K562 (cell line): ENCODE results near the gene CNTD1. TPM values are rescaled to one million over a fixed set of nuclear protein-coding genes. Genes with fewer than 3 reads are reported as not detected.

Experiments
- ATAC-seq: fragments of 200-7000 bp; cut with Tn5 transposase; 3 replicates; pipeline ENCODE4 v1.9.1; 2020; ENCODE audit warnings: moderate library complexity
- BruUV-seq: library from RNA; stranded (reverse); fragments of 400-500 nt; replicated peaks from 2 replicates; lab custom pipeline; 2021; lab: Mats Ljungman, UMichigan
- CTCF ChIA-PET: fragments of 300-600 bp; formaldehyde crosslinking; extraction: SDS; loops from one replicate; lab custom pipeline; 2021; ENCODE audit warnings: low intra/inter-chr PET ratio; lab: Yijun Ruan, JAX
- POLR2A ChIA-PET: fragments of 300-600, 350-650 bp; sonication (Branson Sonifier 250); formaldehyde crosslinking; extraction: SDS; loops from one replicate; lab custom pipeline; 2021; ENCODE audit warnings: antibody characterized with exemption, inconsistent platforms; lab: Yijun Ruan, JAX
- DNase-seq, 4 experiments: peaks; one replicate each; pipeline versions ENCODE4 v3.0.0 to v3.0.0-alpha.2; 2011 to 2018; ENCODE audit warnings: low spot score in 3 of 4, mixed read lengths in 3 of 4; ENCODE audit errors: extremely low read depth in 1 of 4
- FAIRE-seq: peaks from 2 replicates; lab custom pipeline; 2011; peaks lifted over from hg19 to GRCh38; lab: Jason Lieb, UNC
- H2AFZ ChIP-seq: 2 replicates; pipeline ENCODE4 v1.6.0; 2011; ENCODE audit warnings: low read depth, low read length, control low read depth, inconsistent platforms
- H3K27ac ChIP-seq: fragments of 200-600 bp; 3 replicates; pipeline ENCODE4 v1.8.0; 2011; ENCODE audit warnings: low read depth, mild to moderate bottlenecking, control low read depth, inconsistent platforms, low read length, moderate library complexity, mixed read lengths; ENCODE audit errors: extremely low read depth
- H3K27me3 ChIP-seq, 2 experiments: fragments of 300-600 bp in 1 of 2; 2 replicates in 1 of 2; 3 replicates in 1 of 2; pipeline versions ENCODE4 v1.6.0 to v1.8.0; 2011; ENCODE audit warnings: inconsistent platforms in 2 of 2, low read length in 2 of 2, mild to moderate bottlenecking in 1 of 2, mixed read lengths in 1 of 2, moderate library complexity in 1 of 2; ENCODE audit not compliant: control insufficient read depth in 2 of 2, insufficient read depth in 2 of 2
- H3K36me3 ChIP-seq: fragments of 300-600 bp; 3 replicates; pipeline ENCODE4 v1.8.0; 2011; ENCODE audit warnings: mild to moderate bottlenecking, low read length, inconsistent platforms; ENCODE audit not compliant: control insufficient read depth, insufficient read depth
- H3K4me1 ChIP-seq, 2 experiments: fragments of 200-600 bp in 1 of 2; replicated peaks in 1 of 2; 2 replicates in 1 of 2; 3 replicates in 1 of 2; pipeline versions ENCODE4 v1.5.1 to v1.8.0; 2011; ENCODE audit warnings: inconsistent platforms in 2 of 2, low read length in 2 of 2, mild to moderate bottlenecking in 1 of 2, mixed read lengths in 1 of 2, moderate library complexity in 1 of 2; ENCODE audit not compliant: control insufficient read depth in 2 of 2, insufficient read depth in 2 of 2
- H3K4me2 ChIP-seq: 2 replicates; pipeline ENCODE4 v1.6.1; 2011; ENCODE audit warnings: low read length, control low read depth, inconsistent platforms, mixed read lengths; ENCODE audit not compliant: insufficient read depth
- H3K4me3 ChIP-seq: fragments of 200-600 bp; sonication (generic), shearing (Covaris generic); 2 replicates; pipeline ENCODE4 v1.5.1; 2016; ENCODE audit warnings: control low read depth, inconsistent platforms
- H3K79me2 ChIP-seq: fragments of 200-600 bp; 3 replicates; pipeline ENCODE4 v1.8.0; 2011; ENCODE audit warnings: low read length, inconsistent platforms; ENCODE audit not compliant: control insufficient read depth, insufficient read depth
- H3K9ac ChIP-seq, 2 experiments: 2 replicates each; pipeline versions ENCODE4 v1.6.0 to v1.6.1; 2011; ENCODE audit warnings: low read depth in 2 of 2, low read length in 2 of 2, control low read depth in 1 of 2, inconsistent platforms in 1 of 2, mild to moderate bottlenecking in 1 of 2, mixed read lengths in 1 of 2; ENCODE audit not compliant: insufficient read depth in 1 of 2
- H3K9me1 ChIP-seq: one replicate; pipeline ENCODE4 v1.6.0; 2011; ENCODE audit warnings: inconsistent platforms, mild to moderate bottlenecking, low read length, moderate library complexity; ENCODE audit not compliant: control insufficient read depth, insufficient read depth
- H3K9me3 ChIP-seq: replicated peaks from 2 replicates; pipeline ENCODE4 v1.5.1; 2011; ENCODE audit warnings: low read depth, low read length, inconsistent platforms; ENCODE audit not compliant: control insufficient read depth, insufficient read depth
- H4K20me1 ChIP-seq: replicated peaks from 2 replicates; pipeline ENCODE4 v1.6.1; 2011; ENCODE audit warnings: low read length, inconsistent platforms, mixed read lengths; ENCODE audit not compliant: control insufficient read depth, insufficient read depth
- BHLHE40 ChIP-seq: IDR thresholded peaks from 2 replicates; pipeline ENCODE4 v1.6.1; 2011; ENCODE audit warnings: low read length, improper control_type of control experiment
- CC2D1A ChIP-seq: fragments of 450-650 bp; IDR thresholded peaks from 2 replicates; pipeline ENCODE4 v1.6.1; 2017; ENCODE audit warnings: mild to moderate bottlenecking
- CHD1 ChIP-seq: fragments of 200-600 bp; sonication (generic); IDR thresholded peaks from one replicate; pipeline ENCODE4 v1.6.1; 2012; ENCODE audit warnings: mild to moderate bottlenecking, moderate library complexity, low read length, inconsistent platforms
- CSDE1 ChIP-seq, 2 experiments: fragments of 450-650 bp; IDR thresholded peaks; 2 replicates each; pipeline ENCODE4 v1.6.1; 2016; ENCODE audit warnings: mild to moderate bottlenecking in 1 of 2
- FOXA3 ChIP-seq, 2 experiments: fragments of 450-650 bp in 1 of 2; sonication (generic) in 1 of 2; formaldehyde crosslinking; IDR thresholded peaks in 1 of 2; conservative IDR thresholded peaks in 1 of 2; 2 replicates each; pipeline versions ENCODE4 v1.4.0 to v1.8.0; 2020 to 2022; ENCODE audit warnings: mild to moderate bottlenecking in 2 of 2, missing genetic modification reagents in 1 of 2
- GABPB2 ChIP-seq: fragments of 250-450 bp; sonication (Bioruptor Pico); conservative IDR thresholded peaks from 2 replicates; pipeline ENCODE4 v1.5.1; 2021; ENCODE audit warnings: mild to moderate bottlenecking
- HDAC1 ChIP-seq, 2 experiments: fragments of 450-650 bp; IDR thresholded peaks; 2 replicates each; pipeline ENCODE4 v1.6.1; 2016 to 2017; ENCODE audit warnings: inconsistent platforms in 1 of 2, mild to moderate bottlenecking in 1 of 2, moderate library complexity in 1 of 2
- KDM1A ChIP-seq, 2 experiments: fragments of 450-650 bp; IDR thresholded peaks; 2 replicates each; pipeline ENCODE4 v1.6.1; 2016; ENCODE audit warnings: mild to moderate bottlenecking in 2 of 2
- NCOR1 ChIP-seq: fragments of 450-650 bp; IDR thresholded peaks from 2 replicates; pipeline ENCODE4 v1.6.1; 2016; ENCODE audit warnings: mild to moderate bottlenecking, moderate library complexity
- NELFE ChIP-seq: IDR thresholded peaks from 2 replicates; pipeline ENCODE4 v1.6.1; 2011; ENCODE audit warnings: mild to moderate bottlenecking; ENCODE audit not compliant: insufficient read depth, insufficient read length
- NRF1 ChIP-seq, 2 experiments: fragments of 450-650 bp; IDR thresholded peaks in 1 of 2; conservative IDR thresholded peaks in 1 of 2; 2 replicates each; pipeline ENCODE4 v1.6.1; 2014; ENCODE audit warnings: mild to moderate bottlenecking in 2 of 2
- POU5F1 ChIP-seq: fragments of 150-350 bp; IDR thresholded peaks from 2 replicates; pipeline ENCODE4 v1.6.1; 2014; ENCODE audit warnings: borderline replicate concordance, low read length, low read depth, mild to moderate bottlenecking; ENCODE audit not compliant: partially characterized antibody
- SMARCC2 ChIP-seq: fragments of 450-650 bp; IDR thresholded peaks from 2 replicates; pipeline ENCODE4 v1.6.1; 2017; ENCODE audit warnings: antibody characterized with exemption, moderate library complexity, mild to moderate bottlenecking, low read depth
- ZNF146 ChIP-seq: IDR thresholded peaks from one replicate; pipeline ENCODE4 v1.6.1; 2018; ENCODE audit warnings: missing compliant biosample characterization; ENCODE audit not compliant: unreplicated experiment
- ZNF408 ChIP-seq: fragments of 250-450 bp; sonication (Bioruptor Pico); IDR thresholded peaks from 2 replicates; pipeline ENCODE4 v1.4.0; 2020; ENCODE audit warnings: low read depth, mild to moderate bottlenecking, moderate library complexity
- WGBS: fragments of 100-300 bp; shearing (Covaris generic); methylation state at CpG from one replicate; pipeline ENCODE4 v1.1.6; 2016; ENCODE audit warnings: low coverage, mixed read lengths; ENCODE audit not compliant: insufficient coverage; ENCODE audit errors: missing lambda C conversion rate; 5-methylcytosine and 5-hydroxymethylcytosine counted together
- in situ Hi-C: fragments of 300-500 bp; cut with MboI; formaldehyde crosslinking; loops from 4 replicates; pipeline ENCODE4 v1.15.0; 2018; ENCODE audit warnings: inconsistent platforms, mixed read lengths
- intact Hi-C: fragments of 100-400 bp; cut with micrococcal nuclease; formaldehyde crosslinking; loops from 2 replicates; pipeline ENCODE4 v1.14.2; 2022
- polyA plus RNA-seq, 8 experiments: library from polyadenylated mRNA; depleted of rRNA in 4 of 8; stranded (reverse) in 5 of 8; unstranded in 3 of 8; fragments of >200 nt; fragmentation: Nextera tagmentation in 2 of 8; fragmentation: Illumina TruSeq in 1 of 8; extraction: Ambion mirVana in 2 of 8; extraction: Trizol in 1 of 8; gene quantifications; 2 replicates each; pipeline versions ENCODE4 v1.2.1 to v1.2.3, GENCODE V29; 2011 to 2014; ENCODE audit warnings: inconsistent platforms in 1 of 8, missing spikeins in 1 of 8
- total RNA-seq, 7 experiments: library from RNA; depleted of rRNA in 6 of 7; stranded (reverse); fragments of >200 nt in 6 of 7; fragmentation: Illumina TruSeq in 2 of 7; extraction: Trizol in 2 of 7; gene quantifications; 2 replicates each; pipeline versions ENCODE4 v1.2.1 to v1.2.3, GENCODE V29; 2011 to 2021; ENCODE audit warnings: low replicate concordance in 1 of 7
- TF ChIP-seq, protein P1 (sequence below): fragments of 250-450 bp; sonication (Bioruptor Pico); IDR thresholded peaks from 2 replicates; pipeline ENCODE4 v1.5.0; 2020; ENCODE audit warnings: mild to moderate bottlenecking, borderline replicate concordance
- TF ChIP-seq, protein P2 (sequence below): sonication (generic); formaldehyde crosslinking; IDR thresholded peaks from 2 replicates; pipeline ENCODE4 v1.8.0; 2023; ENCODE audit warnings: mild to moderate bottlenecking, missing genetic modification reagents

CNTD1 gene
- total and polyA plus RNA-seq, 9 of the 15 experiments (the other 6 are each of a cell fraction or from before 2014, with no cell fraction given), result 0.12 to 0.86 (median 0.41) TPM; not detected in 1

DNA sequence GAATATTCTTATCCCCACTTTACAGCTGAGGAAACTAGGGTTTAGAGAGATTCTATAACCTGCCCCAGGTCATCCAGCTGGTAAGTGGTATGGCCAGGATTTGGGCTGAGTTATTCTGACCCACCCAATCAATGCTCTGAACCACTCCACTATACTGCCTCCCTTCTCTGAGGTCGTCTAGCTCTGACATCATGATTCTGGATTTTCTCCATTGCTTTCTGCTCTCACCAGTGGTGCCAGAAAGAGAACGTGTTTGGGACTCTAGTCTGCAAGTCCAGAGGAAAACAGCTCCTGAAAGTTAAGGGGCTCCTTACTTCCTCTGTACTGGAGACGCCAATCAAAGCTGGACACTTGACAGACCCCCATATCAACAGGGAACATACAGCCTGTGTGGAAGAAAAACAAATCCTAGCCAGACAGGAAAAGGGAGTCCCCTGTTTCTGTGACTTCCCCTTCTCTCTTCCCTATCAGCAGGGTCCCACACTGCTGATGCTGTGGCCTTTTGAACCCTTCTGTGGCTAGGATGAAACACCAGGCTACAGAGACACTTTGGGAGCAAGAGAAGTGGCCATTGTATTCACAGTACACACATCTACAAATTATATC, 47.8 kb upstream of the CNTD1 start:
- in situ Hi-C loops, result no loop called here
- Histone ChIP-seq H3K9me3 (no peaks in the 10 kb centered on the region), H3K9me1 (no peaks in the 10 kb centered on the region), H3K4me1 (peaks cover 7 to 15% of the 10 kb centered on the region in 2 experiments; a peak in 4 of 5 replicates), H3K79me2 (no peaks in the 10 kb centered on the region), H3K36me3 (no peaks in the 10 kb centered on the region), H3K9ac (0 out of 4 replicates have a peak overlapping the region, but pooled peaks of 1 of the 2 experiments have one; percentile 16), H3K27ac (no peak overlapping the region), H2AFZ (no peak overlapping the region), H3K27me3 (peaks cover 0 to 5% of the 10 kb centered on the region in 2 experiments; a peak in 2 of 5 replicates), H3K4me3 (no peak overlapping the region), H4K20me1 (peaks cover 3% of the 10 kb centered on the region; the same call in 1 of the 2 replicates), H3K4me2 (0 out of 2 replicates have a peak overlapping the region, but pooled peaks have one; percentile 7)
- intact Hi-C loops, result no loop called here
- ATAC-seq, result peak; percentile 89
- WGBS, result 0% methylated on average over 3 of the region's 3 CpGs
- peak; percentile 42 to 90 (median 65) for DNase-seq
- CTCF ChIA-PET, result no interaction called here
- BruUV-seq, result no TSS peak
- POLR2A ChIA-PET, result interaction anchor here (0.5 to 1.4 kb wide), 5 partner anchors 9 to 71 kb away, joined by 3 to 4 read pairs (median 3); partner anchors contain the start of genes VPS25 and WNK4
- peak; percentile 87 for FAIRE-seq
- no peak for TF ChIP-seq GABPB2 (CRISPR knock-in tag)
- TF ChIP-seq, protein P1, sequence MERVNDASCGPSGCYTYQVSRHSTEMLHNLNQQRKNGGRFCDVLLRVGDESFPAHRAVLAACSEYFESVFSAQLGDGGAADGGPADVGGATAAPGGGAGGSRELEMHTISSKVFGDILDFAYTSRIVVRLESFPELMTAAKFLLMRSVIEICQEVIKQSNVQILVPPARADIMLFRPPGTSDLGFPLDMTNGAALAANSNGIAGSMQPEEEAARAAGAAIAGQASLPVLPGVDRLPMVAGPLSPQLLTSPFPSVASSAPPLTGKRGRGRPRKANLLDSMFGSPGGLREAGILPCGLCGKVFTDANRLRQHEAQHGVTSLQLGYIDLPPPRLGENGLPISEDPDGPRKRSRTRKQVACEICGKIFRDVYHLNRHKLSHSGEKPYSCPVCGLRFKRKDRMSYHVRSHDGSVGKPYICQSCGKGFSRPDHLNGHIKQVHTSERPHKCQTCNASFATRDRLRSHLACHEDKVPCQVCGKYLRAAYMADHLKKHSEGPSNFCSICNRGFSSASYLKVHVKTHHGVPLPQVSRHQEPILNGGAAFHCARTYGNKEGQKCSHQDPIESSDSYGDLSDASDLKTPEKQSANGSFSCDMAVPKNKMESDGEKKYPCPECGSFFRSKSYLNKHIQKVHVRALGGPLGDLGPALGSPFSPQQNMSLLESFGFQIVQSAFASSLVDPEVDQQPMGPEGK (CRISPR knock-in tag), result no peak
- TF ChIP-seq CSDE1 (IDR thresholded peaks at IDR 0.05), result no peak
- TF ChIP-seq KDM1A (IDR thresholded peaks at IDR 0.05), result peak; percentile 100
- TF ChIP-seq NCOR1, result peak; percentile 97
- peak; percentile 61 to 99; a peak in 3 of 4 replicates for TF ChIP-seq HDAC1 (IDR thresholded peaks at IDR 0.05)
- TF ChIP-seq POU5F1, result no peak
- no peak for TF ChIP-seq CHD1
- no peak for TF ChIP-seq ZNF408 (CRISPR knock-in tag)
- TF ChIP-seq SMARCC2, result peak; percentile 79; the same call in 1 of the 2 replicates
- TF ChIP-seq, protein P2, sequence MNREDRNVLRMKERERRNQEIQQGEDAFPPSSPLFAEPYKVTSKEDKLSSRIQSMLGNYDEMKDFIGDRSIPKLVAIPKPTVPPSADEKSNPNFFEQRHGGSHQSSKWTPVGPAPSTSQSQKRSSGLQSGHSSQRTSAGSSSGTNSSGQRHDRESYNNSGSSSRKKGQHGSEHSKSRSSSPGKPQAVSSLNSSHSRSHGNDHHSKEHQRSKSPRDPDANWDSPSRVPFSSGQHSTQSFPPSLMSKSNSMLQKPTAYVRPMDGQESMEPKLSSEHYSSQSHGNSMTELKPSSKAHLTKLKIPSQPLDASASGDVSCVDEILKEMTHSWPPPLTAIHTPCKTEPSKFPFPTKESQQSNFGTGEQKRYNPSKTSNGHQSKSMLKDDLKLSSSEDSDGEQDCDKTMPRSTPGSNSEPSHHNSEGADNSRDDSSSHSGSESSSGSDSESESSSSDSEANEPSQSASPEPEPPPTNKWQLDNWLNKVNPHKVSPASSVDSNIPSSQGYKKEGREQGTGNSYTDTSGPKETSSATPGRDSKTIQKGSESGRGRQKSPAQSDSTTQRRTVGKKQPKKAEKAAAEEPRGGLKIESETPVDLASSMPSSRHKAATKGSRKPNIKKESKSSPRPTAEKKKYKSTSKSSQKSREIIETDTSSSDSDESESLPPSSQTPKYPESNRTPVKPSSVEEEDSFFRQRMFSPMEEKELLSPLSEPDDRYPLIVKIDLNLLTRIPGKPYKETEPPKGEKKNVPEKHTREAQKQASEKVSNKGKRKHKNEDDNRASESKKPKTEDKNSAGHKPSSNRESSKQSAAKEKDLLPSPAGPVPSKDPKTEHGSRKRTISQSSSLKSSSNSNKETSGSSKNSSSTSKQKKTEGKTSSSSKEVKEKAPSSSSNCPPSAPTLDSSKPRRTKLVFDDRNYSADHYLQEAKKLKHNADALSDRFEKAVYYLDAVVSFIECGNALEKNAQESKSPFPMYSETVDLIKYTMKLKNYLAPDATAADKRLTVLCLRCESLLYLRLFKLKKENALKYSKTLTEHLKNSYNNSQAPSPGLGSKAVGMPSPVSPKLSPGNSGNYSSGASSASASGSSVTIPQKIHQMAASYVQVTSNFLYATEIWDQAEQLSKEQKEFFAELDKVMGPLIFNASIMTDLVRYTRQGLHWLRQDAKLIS (CRISPR knock-in tag), result no peak
- 0 out of 4 replicates have a peak, but pooled peaks of 1 of the 2 experiments have one; percentile 16 for TF ChIP-seq NRF1 (conservative IDR thresholded peaks at IDR 0.05 in 1 of 2, IDR thresholded peaks at IDR 0.05 in 1 of 2)
- no peak; the same call in 1 of the 2 replicates for TF ChIP-seq BHLHE40
- peak; percentile 34; the same call in 1 of the 2 replicates for TF ChIP-seq CC2D1A
- TF ChIP-seq NELFE, result no peak
- no peak for TF ChIP-seq FOXA3 (CRISPR knock-in tag; conservative IDR thresholded peaks at IDR 0.05 in 1 of 2, IDR thresholded peaks at IDR 0.05 in 1 of 2)
- TF ChIP-seq ZNF146 (CRISPR knock-in tag), result no peak
